ENCODE results near the gene GYPB.

GRCh38 chr4:143961075-143961474, 58.1 kb downstream of the GYPB start:
- TF ChIP-seq CTCF (IDR thresholded peaks at IDR 0.05) (no peak), ZFX (IDR thresholded peaks at IDR 0.05; ENCODE audit: borderline replicate concordance) (no peak)

Data from 22Rv1 (cell line).